HUES64 (cell line): ENCODE data around the gene AIRE.
A peak's percentile ranks its signal among the peaks of the same experiment; 100 is the strongest.

Experiments used
- H3K27ac ChIP-seq: 2 replicates; pipeline ENCODE4 v1.7.0; 2013; ENCODE audit warnings: low read depth, low read length, inconsistent platforms
- H3K27me3 ChIP-seq: 2 replicates; pipeline ENCODE4 v1.6.1; 2013; ENCODE audit warnings: mild to moderate bottlenecking, low read length; ENCODE audit not compliant: insufficient read depth
- H3K36me3 ChIP-seq: 2 replicates; pipeline ENCODE4 v1.6.1; 2013; ENCODE audit warnings: mild to moderate bottlenecking, low read length; ENCODE audit not compliant: insufficient read depth
- H3K4me1 ChIP-seq: 2 replicates; pipeline ENCODE4 v1.6.1; 2013; ENCODE audit warnings: mild to moderate bottlenecking, low read length, moderate library complexity; ENCODE audit not compliant: insufficient read depth
- H3K4me3 ChIP-seq: 2 replicates; pipeline ENCODE4 v1.5.1; 2013; ENCODE audit warnings: mild to moderate bottlenecking, low read length, moderate library complexity
- H3K9ac ChIP-seq: 2 replicates; pipeline ENCODE4 v1.6.1; 2013; ENCODE audit warnings: mild to moderate bottlenecking, low read depth, low read length
- H3K9me3 ChIP-seq: 2 replicates; pipeline ENCODE4 v1.6.1; 2013; ENCODE audit warnings: low read depth, low read length; ENCODE audit not compliant: insufficient read depth
- WGBS: fragments of 150-250, 120-280 bp; methylation state at CpG from one replicate; pipeline ENCODE4 v1.1.7; 2013; ENCODE audit warnings: missing lambda C conversion rate; 5-methylcytosine and 5-hydroxymethylcytosine counted together

AIRE gene

DNA sequence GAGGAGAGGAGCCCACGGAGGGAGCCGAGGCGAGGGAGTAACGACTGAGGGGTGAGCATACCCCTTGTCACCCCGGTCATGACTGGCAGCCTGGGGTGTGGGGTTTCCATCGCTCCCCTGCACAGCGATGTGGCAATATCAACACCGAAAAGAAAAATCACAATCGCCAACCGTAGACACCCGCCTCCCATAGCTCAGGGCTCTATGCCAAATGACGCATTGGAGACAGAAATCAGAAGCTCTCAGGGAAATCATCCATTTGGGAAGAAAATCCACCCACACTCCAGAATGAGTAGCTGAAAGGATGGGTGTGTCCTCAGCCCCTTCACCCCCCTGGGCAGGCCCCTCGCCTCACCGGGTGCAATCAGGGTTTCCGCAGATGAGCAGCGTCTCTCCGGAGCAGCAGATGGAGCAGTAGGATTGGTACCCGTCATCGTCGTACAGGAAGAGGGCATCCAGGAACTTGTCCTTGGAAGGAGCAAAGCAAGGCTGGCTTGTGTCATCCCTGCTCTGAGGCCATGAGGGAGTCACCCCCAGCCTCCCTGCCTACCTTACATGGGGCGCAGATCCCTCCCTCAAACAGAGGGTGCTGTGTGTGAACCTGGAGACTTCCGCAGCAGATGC, 26.5 kb upstream of the AIRE start:
- no peak overlapping the region for H3K4me3 ChIP-seq
- H3K9ac ChIP-seq = no peak overlapping the region
- no peak overlapping the region for H3K27ac ChIP-seq
- no peaks in the 10 kb centered on the region for H3K27me3 ChIP-seq
- H3K36me3 ChIP-seq = no peaks in the 10 kb centered on the region
- H3K4me1 ChIP-seq = peaks cover 9% of the 10 kb centered on the region; the same call in 1 of the 2 replicates
- WGBS = 94% methylated on average over 22 of the region's 22 CpGs
- no peaks in the 10 kb centered on the region for H3K9me3 ChIP-seq

DNA sequence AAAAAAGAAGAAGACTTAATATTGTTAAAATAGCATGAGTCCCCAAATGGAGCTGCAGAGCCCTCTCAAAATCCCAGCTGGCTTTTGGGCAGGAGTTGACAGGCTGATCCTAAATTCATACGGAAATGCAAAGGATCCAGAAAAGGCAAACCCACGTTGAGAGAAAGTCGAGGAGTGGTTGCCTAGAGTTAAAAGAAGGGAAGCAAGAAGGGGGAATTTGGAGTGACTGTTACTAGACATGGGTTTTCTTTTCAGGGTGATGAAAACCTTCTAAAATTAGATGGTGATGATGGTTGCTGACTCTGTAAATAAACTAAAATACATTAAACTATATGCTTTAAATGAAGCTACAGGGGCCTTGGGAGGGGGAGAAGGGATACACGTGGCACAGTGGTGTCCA, 25.6 kb upstream of the AIRE start:
- no peaks in the 10 kb centered on the region for H3K27me3 ChIP-seq
- H3K36me3 ChIP-seq = no peaks in the 10 kb centered on the region
- peaks cover 9% of the 10 kb centered on the region; the same call in 1 of the 2 replicates for H3K4me1 ChIP-seq
- H3K9ac ChIP-seq = no peak overlapping the region
- H3K27ac ChIP-seq = no peak overlapping the region
- H3K4me3 ChIP-seq = no peak overlapping the region
- 69% methylated on average over 4 of the region's 4 CpGs for WGBS
- H3K9me3 ChIP-seq = no peaks in the 10 kb centered on the region

DNA sequence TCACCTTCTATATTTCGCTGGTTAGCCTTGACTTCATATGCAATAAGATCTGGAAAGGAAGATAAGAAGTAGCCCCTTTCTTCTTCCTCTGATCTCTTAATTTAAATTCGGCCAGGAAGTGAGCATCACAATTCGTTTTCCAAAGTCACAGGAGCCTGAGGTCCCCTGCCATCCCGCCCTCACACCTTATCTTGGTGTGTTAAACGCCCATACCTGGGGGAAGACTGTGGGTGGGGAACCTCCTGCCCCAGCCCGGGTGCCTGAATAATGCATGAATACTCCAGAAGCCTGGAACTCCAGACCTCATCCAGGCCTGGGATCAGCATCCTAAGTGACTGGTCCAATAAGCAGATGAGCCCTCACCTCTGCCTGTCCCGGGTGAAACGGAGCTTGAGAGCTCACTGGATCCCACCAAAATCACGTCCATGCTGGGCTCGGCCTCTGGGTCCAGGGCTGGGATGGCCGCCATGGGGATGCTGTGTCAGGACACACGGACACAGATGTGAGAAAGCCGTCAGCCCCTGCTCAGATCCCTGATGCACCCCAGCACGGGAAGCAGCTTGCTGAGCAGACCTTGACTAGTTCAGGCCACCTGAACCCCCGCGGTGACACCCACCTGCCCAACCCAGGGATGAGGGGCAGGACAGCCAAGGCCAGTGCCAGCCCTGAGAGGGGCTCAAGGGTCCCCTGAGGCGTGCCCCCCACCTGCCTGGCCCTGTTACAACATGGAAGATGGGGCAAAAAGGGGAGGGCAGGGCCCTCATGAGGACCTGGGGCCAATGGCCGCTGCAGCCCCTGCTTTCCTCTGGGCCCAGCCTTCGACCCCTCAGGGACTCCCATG, 24.7 kb upstream of the AIRE start:
- no peak overlapping the region for H3K27ac ChIP-seq

DNA sequence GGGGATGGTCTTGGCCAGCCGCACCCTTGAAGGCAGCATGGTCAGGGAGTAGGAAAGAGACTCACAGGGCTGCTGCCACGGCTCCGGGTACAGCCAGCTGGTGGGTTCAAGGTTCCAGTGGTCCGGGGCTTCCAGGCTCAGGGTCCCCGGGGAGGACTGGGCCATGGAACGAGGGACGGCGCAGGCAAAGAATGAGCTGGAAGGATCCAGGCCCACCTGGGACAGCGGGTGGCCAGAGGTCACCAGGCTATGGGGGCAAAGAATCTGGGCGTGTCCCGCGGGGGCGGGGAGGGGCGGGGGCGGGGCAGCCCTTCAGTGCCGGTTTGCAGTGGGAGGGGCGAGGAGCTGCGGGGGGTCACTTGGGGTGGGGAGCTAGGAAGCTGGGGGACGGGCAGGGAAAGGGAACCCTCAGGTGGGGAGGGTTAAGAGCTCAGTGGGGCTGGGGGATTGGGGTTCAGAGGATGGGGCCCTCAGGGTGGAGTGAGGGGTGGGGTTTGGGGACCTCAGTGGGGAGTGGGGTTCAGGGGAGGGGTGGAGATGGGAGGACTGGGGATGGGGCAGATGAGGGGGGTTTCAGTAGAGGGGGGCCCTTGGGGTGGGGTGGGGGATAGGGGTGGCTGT, 23.9 kb upstream of the AIRE start, which contains the start of gene DNMT3L:
Gene DNMT3L, minus strand, starts transcription at position 223 of the 621 bp plus-strand sequence. CDS start 638 bp downstream, outside the sequence.
- no peaks in the 10 kb centered on the region for H3K27me3 ChIP-seq

More for the DNA sequence above, 24.7 kb upstream of the AIRE start:
- Histone ChIP-seq H3K36me3 (no peaks in the 10 kb centered on the region), H3K27me3 (no peaks in the 10 kb centered on the region), H3K4me3 (no peak overlapping the region), H3K9ac (no peak overlapping the region), H3K9me3 (no peaks in the 10 kb centered on the region), H3K4me1 (peaks cover 9% of the 10 kb centered on the region; the same call in 1 of the 2 replicates)
- 87% methylated on average over 19 of the region's 19 CpGs for WGBS

DNA sequence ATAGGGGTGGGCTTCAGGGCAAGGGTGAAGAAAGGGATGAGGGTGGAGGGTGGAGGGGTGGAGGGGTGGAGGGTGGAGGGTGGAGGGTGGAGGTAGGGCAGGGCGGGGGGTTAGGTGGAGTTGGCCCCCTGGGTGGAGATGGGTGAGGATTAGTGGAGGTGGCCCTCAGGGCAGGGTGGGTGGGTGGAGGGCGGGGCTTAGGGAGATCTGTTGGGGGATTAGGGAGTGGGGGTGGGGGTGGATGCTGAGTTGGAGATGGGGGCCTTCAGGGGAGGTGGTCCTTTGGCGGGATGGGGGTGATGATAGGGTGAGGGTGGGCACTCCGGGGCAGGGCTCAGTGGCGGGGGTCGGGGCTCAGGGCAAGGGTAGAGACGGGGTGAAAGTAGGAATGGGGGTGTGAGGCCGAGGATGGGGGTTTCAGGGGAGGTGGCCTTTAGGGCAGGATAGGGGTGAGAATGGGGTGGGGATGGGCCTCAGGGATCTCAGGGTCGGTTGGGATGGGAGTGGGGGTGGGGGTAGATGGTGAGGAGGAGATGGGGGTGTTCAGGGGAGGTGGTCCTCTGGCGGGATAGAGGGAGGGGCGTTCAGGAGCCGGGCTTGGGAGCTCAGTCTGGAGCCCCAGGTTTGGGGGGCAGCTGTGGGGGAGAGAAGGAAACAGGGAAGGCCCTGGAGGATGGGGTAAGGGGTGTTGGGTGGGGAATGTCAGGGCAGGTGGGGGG, 23.2 kb upstream of the AIRE start:
- WGBS = 84% methylated on average over 12 of the region's 12 CpGs
- H3K4me1 ChIP-seq = peaks cover 9% of the 10 kb centered on the region; the same call in 1 of the 2 replicates
- H3K9me3 ChIP-seq = no peaks in the 10 kb centered on the region
- H3K27ac ChIP-seq = no peak overlapping the region
- H3K36me3 ChIP-seq = no peaks in the 10 kb centered on the region
- H3K4me3 ChIP-seq = no peak overlapping the region
- H3K27me3 ChIP-seq = no peaks in the 10 kb centered on the region
- no peak overlapping the region for H3K9ac ChIP-seq

More for the DNA sequence above, 23.9 kb upstream of the AIRE start, which contains the start of gene DNMT3L:
- WGBS = 74% methylated on average over 19 of the region's 19 CpGs
- H3K4me1 ChIP-seq = peaks cover 9% of the 10 kb centered on the region; the same call in 1 of the 2 replicates
- H3K36me3 ChIP-seq = no peaks in the 10 kb centered on the region
- no peak within 1 kb of the TSS for H3K9ac ChIP-seq
- no peaks in the 10 kb centered on the region for H3K9me3 ChIP-seq
- H3K4me3 ChIP-seq = no peak within 1 kb of the TSS
- H3K27ac ChIP-seq = no peak within 1 kb of the TSS

DNA sequence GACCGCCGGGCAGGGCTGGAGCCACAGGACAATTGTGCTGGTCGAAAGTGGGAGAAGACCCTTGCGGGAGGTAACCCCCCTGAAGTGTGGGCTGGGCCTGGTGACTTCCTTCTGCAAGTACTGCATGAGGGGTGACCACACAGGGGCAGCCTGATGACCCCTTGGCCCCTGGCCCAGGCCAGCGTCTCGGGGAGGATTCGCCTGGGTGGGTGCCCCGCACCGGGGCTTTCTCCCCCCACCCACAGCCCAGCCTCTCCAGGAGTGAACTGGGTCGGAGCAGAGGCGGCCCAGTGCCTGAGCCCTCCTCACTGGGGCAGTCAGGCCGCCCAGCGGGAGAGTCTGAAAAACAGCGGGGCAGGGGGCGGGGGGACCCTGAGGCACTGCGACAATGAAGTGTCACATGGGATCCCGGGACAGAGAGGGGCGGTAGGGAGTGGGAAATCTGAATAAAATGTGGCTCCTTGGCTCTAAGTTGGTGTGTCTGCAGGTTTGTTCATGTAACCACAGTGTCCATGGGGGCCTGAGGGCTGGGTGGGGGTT, 22.4 kb upstream of the AIRE start:
- 18% methylated on average over 18 of the region's 18 CpGs for whole genome bisulfite sequencing
- Histone ChIP-seq H3K27ac (no peak overlapping the region), H3K4me1 (peaks cover 9% of the 10 kb centered on the region; the same call in 1 of the 2 replicates), H3K9ac (no peak overlapping the region), H3K9me3 (no peaks in the 10 kb centered on the region), H3K36me3 (no peaks in the 10 kb centered on the region), H3K4me3 (no peak overlapping the region), H3K27me3 (no peaks in the 10 kb centered on the region)

DNA sequence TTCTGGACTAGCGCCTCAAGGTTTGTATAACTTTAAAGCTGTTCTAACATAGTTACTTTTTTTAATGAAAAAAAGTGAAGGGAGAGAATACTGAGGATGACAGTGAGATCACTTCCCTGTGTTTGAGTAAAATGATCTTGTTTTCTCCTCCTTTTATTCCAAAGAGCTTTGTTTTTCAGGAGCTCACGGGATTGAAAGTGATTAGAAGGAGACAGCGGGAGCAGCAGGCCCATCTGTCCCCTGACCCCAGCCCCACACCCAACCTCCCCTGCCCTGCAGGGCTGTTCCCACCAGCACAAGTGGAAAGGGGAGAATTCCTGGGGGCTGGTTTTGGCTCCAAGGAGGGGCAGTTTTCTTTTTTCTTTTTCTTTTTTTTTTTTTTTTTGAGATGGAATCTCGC, 21.9 kb upstream of the AIRE start:
- Histone ChIP-seq H3K9me3 (no peaks in the 10 kb centered on the region), H3K27ac (peak overlapping the region; percentile 49; the same call in 1 of the 2 replicates), H3K36me3 (no peaks in the 10 kb centered on the region), H3K4me3 (no peak overlapping the region), H3K9ac (no peak overlapping the region), H3K4me1 (peaks cover 9% of the 10 kb centered on the region; the same call in 1 of the 2 replicates), H3K27me3 (no peaks in the 10 kb centered on the region)
- 73% methylated on average over 2 of the region's 4 CpGs for WGBS

DNA sequence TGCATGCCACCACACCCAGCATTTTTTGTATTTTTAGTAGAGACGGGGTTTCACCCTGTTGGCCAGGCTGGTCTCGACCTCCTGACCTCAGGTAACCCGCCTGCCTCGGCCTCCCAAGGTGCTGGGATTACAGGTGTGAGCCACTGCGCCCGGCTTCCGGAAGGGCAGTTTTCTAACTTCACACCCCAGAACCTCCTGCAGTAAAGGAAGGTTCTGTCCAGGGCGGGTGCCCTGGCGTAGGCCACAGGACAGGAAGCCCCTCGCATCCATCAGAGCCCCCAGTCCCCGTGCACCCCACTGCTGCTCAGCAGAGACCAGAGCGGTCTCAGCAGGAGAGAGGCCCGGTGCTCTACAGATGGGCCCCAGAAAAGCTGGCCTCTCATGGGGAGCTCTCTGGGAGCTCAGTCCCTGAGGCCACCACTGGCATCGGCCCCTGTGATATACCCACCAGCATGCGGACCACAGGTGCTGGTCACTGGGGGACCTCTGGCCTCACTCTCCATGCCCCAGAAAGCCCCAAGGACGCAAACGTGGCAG, 19.9 kb upstream of the AIRE start:
- H3K4me3 ChIP-seq = no peak overlapping the region

DNA sequence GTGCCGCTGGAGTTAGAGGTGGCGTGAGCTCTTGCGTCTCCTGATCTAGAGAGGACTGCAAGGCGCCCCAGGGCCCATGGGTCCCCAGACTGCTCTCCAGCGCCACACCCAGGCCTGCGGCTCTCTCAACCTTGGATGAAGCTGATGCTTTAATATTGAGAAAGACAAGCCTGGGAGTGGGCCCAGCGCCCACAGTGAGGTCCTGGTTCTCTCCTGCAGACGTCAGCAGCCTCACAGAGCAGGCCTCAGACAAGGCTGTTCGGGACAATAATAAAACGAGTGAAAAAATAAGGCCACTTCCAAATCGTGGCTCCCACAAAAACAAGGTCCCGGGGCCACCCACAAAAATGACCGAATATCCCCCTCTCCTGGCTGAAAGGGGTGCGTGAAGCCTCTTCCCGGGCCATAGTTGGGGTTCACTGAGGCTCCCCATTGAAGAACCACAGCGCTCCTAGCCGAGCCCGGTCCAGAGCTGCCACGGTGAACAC, 18.0 kb upstream of the AIRE start:
- no peak overlapping the region for H3K27ac ChIP-seq
- peaks cover 9% of the 10 kb centered on the region; the same call in 1 of the 2 replicates for H3K4me1 ChIP-seq
- H3K27me3 ChIP-seq = no peaks in the 10 kb centered on the region
- H3K9me3 ChIP-seq = no peaks in the 10 kb centered on the region
- H3K9ac ChIP-seq = no peak overlapping the region
- H3K4me3 ChIP-seq = no peak overlapping the region
- WGBS = 91% methylated on average over 19 of the region's 19 CpGs
- H3K36me3 ChIP-seq = no peaks in the 10 kb centered on the region

More for the DNA sequence above, 19.9 kb upstream of the AIRE start:
- no peaks in the 10 kb centered on the region for H3K9me3 ChIP-seq
- WGBS = 90% methylated on average over 17 of the region's 17 CpGs
- no peaks in the 10 kb centered on the region for H3K27me3 ChIP-seq
- no peaks in the 10 kb centered on the region for H3K36me3 ChIP-seq
- H3K27ac ChIP-seq = no peak overlapping the region
- peaks cover 9% of the 10 kb centered on the region; the same call in 1 of the 2 replicates for H3K4me1 ChIP-seq
- H3K9ac ChIP-seq = no peak overlapping the region

DNA sequence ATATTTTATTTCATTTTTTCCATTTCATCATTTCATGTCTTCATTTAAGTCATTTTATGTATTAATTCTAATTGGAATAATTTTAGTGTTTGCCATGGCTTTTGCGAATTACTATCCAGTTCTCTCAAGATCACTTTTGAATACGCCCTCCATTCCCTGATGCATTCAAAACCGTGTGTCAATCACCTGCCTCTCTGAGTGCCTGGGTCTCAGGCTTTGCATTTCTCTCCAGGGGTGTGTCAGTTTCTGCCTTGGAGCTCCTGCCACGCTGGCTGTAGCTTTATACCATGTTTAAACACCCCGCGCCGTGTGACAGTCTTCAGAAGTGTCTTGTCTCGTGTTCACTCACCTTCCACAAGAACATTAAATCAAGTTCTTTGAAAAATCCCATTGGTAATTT, 16.6 kb upstream of the AIRE start:
- H3K9ac ChIP-seq = no peak overlapping the region
- H3K27me3 ChIP-seq = no peaks in the 10 kb centered on the region
- no peaks in the 10 kb centered on the region for H3K9me3 ChIP-seq
- no peak overlapping the region for H3K4me3 ChIP-seq
- H3K36me3 ChIP-seq = no peaks in the 10 kb centered on the region
- H3K27ac ChIP-seq = no peak overlapping the region
- WGBS = 79% methylated on average over 7 of the region's 8 CpGs
- no peaks in the 10 kb centered on the region for H3K4me1 ChIP-seq
